G401 (cell line): ENCODE measurements around the gene ASZ1. TPM values are rescaled to one million over a fixed set of nuclear protein-coding genes. Genes with fewer than 3 reads are reported as not detected.

ENCODE experiments used
- total RNA-seq: library from RNA; depleted of rRNA; stranded (reverse); fragments of >200 nt; shearing (Covaris generic); gene quantifications from 2 replicates; pipeline ENCODE4 v1.2.3, GENCODE V29; 2014; rRNA removed

The ASZ1 gene
- total RNA-seq, 1 experiment from 2014 or later, result not detected

Other genes starting within 250 kb of the ASZ1 start
- gene WNT2, start 104.4 kb downstream of the ASZ1 start, total RNA-seq, result not detected in 2 replicates
- gene CFTR, start 52.5 kb upstream of the ASZ1 start, total RNA-seq, result not detected in 2 replicates